HK-2 (cell line): ENCODE data around the gene C11orf71.

Source experiments
- DNase-seq: peaks from one replicate; pipeline ENCODE4 v3.0.0-alpha.2; 2018; ENCODE audit not compliant: unreplicated experiment

The C11orf71 gene

GRCh38 chr11:114400216-114400914 is at the start of gene C11orf71, which contains the start of gene RBM7:
TSS of gene C11orf71 (minus strand) at chr11:114400511. CDS start at chr11:114400331, 180 bp downstream.
TSS of gene RBM7 (plus strand) at chr11:114400666. CDS start at chr11:114400672, 6 bp downstream.
- DNase-seq = peak; percentile 94

- DNase-seq = no peak
Measured at GRCh38 chr11:114449845-114450244, 49.5 kb upstream of the C11orf71 start.

GRCh38 chr11:114448749-114449482 is 48.6 kb upstream of the C11orf71 start:
- DNase-seq = no peak

GRCh38 chr11:114447892-114448291 is 47.6 kb upstream of the C11orf71 start:
- no peak for DNase-seq

GRCh38 chr11:114447444-114447843 is 47.1 kb upstream of the C11orf71 start:
- DNase-seq = no peak

- DNase-seq = no peak
Measured at GRCh38 chr11:114442536-114442935, 42.2 kb upstream of the C11orf71 start.

GRCh38 chr11:114441921-114442320 is 41.6 kb upstream of the C11orf71 start:
- no peak for DNase-seq

GRCh38 chr11:114440971-114441763 is 40.9 kb upstream of the C11orf71 start:
- no peak for DNase-seq

GRCh38 chr11:114440121-114440860 is 40.0 kb upstream of the C11orf71 start:
- no peak for DNase-seq

GRCh38 chr11:114439229-114440120 is 39.2 kb upstream of the C11orf71 start, which contains the start of gene REXO2:
TSS of gene REXO2 (plus strand) at chr11:114439467. CDS start at chr11:114439529, 62 bp downstream.
- DNase-seq = peak; percentile 88

GRCh38 chr11:114438303-114438702 is 38.0 kb upstream of the C11orf71 start:
- no peak for DNase-seq

GRCh38 chr11:114433376-114433775 is 33.1 kb upstream of the C11orf71 start:
- no peak for DNase-seq

- no peak for DNase-seq
Measured at GRCh38 chr11:114432893-114433292, 32.6 kb upstream of the C11orf71 start.

- DNase-seq = no peak
Measured at GRCh38 chr11:114430290-114430689, 30.0 kb upstream of the C11orf71 start.

GRCh38 chr11:114426280-114426679 is 26.0 kb upstream of the C11orf71 start:
- no peak for DNase-seq

- DNase-seq = no peak
Measured at GRCh38 chr11:114416441-114416961, 16.2 kb upstream of the C11orf71 start.

- DNase-seq = no peak
Measured at GRCh38 chr11:114413958-114414357, 13.6 kb upstream of the C11orf71 start.

GRCh38 chr11:114412946-114413345 is 12.6 kb upstream of the C11orf71 start:
- no peak for DNase-seq

- no peak for DNase-seq
Measured at GRCh38 chr11:114401311-114401710, 1.0 kb upstream of the C11orf71 start.

GRCh38 chr11:114400915-114401223 is 558 bp upstream of the C11orf71 start:
- DNase-seq = no peak
